Endothelial cell (in vitro differentiated cells): ENCODE results near the gene ANKS1A. TPM values are rescaled to one million over a fixed set of nuclear protein-coding genes. Genes with fewer than 3 reads are reported as not detected.

Experiments
- DNase-seq: peaks from one replicate; pipeline ENCODE4 v3.0.0; 2021; ENCODE audit warnings: low spot score
- H3K27ac Mint-ChIP-seq: one replicate; pipeline ENCODE4 v1.8.0; 2021; ENCODE audit warnings: mixed read lengths, inconsistent platforms; ENCODE audit not compliant: unreplicated experiment
- H3K27me3 Mint-ChIP-seq: one replicate; pipeline ENCODE4 v1.8.0; 2021; ENCODE audit warnings: mild to moderate bottlenecking, moderate library complexity, mixed read lengths, inconsistent platforms; ENCODE audit not compliant: unreplicated experiment
- H3K36me3 Mint-ChIP-seq: one replicate; pipeline ENCODE4 v1.8.0; 2021; ENCODE audit warnings: mild to moderate bottlenecking, low read depth, mixed read lengths, inconsistent platforms; ENCODE audit not compliant: unreplicated experiment
- H3K4me1 Mint-ChIP-seq: one replicate; pipeline ENCODE4 v1.8.0; 2021; ENCODE audit warnings: mild to moderate bottlenecking, mixed read lengths, inconsistent platforms; ENCODE audit not compliant: unreplicated experiment
- H3K4me3 Mint-ChIP-seq: one replicate; pipeline ENCODE4 v1.8.0; 2021; ENCODE audit warnings: mild to moderate bottlenecking, mixed read lengths, inconsistent platforms; ENCODE audit not compliant: unreplicated experiment
- H3K9me3 Mint-ChIP-seq: one replicate; pipeline ENCODE4 v1.8.0; 2021; ENCODE audit warnings: mixed read lengths, inconsistent platforms; ENCODE audit not compliant: unreplicated experiment
- total RNA-seq: library from RNA; stranded (reverse); fragmentation: NEBNext Ultra II Directional; extraction: Animal tissue kit (Norgen Biotek cat#: 25700); gene quantifications from one replicate; pipeline ENCODE4 v1.2.1, GENCODE V29; 2021; ENCODE audit not compliant: unreplicated experiment
- TF ChIP-seq, protein P1 (sequence below): fragments of 200-600 bp; sonication (generic); IDR thresholded peaks from one replicate; pipeline ENCODE4 v1.5.0; 2021; ENCODE audit warnings: antibody characterized with exemption; ENCODE audit not compliant: unreplicated experiment

ANKS1A gene
- total RNA-seq, 1 donor from 2014 or later, result 20.1 TPM

DNA sequence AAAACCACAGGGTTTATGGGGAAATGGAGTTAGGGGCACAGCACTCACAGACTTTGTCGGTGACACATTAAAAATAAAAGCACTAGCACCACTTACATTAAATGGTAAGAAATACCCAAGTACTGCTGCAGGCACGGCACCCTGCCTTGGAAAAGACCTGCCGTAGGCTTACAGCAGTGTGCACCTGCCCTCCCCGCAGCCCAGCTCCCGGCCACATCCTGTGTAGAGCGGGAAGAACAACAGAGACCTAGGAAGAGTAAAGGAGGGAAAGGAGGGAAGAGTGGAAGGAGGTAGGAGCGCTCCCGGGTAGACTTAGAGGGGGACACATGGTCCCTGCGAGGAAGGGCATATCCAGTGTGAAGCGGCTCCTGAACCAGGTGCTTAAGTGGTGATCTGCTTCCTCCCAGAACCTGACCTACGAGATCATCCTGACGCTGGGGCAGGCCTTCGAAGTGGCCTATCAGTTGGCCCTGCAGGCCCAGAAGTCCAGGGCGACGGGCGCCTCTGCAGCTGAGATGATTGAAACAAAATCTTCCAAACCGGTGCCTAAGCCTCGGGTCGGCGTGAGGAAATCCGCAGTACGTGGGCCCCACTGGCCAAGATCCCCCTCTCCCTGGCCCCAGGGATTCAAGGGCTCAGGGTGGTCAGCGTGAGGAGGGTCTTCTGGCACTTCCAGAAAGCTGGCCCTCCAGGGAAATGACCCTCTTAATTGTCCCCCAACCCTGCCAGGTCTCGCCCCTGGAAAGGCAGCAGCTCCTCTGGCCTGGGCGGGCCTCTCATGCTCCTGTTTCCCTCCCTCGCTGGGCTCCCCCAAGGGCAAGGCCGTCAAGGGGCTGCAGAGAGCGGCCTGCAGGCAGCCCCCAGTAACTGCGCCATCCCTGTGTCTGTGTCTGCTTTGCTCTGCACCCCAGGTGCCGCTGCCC is 196.6 kb downstream of the ANKS1A start:
- no peak overlapping the region for H3K4me3 Mint-ChIP-seq
- H3K4me1 Mint-ChIP-seq, result peaks cover 25% of the 10 kb centered on the region
- H3K27ac Mint-ChIP-seq, result peak overlapping the region; percentile 39
- H3K27me3 Mint-ChIP-seq, result peaks cover 8% of the 10 kb centered on the region
- H3K9me3 Mint-ChIP-seq, result no peaks in the 10 kb centered on the region
- no peak for DNase-seq
- TF ChIP-seq, protein P1, sequence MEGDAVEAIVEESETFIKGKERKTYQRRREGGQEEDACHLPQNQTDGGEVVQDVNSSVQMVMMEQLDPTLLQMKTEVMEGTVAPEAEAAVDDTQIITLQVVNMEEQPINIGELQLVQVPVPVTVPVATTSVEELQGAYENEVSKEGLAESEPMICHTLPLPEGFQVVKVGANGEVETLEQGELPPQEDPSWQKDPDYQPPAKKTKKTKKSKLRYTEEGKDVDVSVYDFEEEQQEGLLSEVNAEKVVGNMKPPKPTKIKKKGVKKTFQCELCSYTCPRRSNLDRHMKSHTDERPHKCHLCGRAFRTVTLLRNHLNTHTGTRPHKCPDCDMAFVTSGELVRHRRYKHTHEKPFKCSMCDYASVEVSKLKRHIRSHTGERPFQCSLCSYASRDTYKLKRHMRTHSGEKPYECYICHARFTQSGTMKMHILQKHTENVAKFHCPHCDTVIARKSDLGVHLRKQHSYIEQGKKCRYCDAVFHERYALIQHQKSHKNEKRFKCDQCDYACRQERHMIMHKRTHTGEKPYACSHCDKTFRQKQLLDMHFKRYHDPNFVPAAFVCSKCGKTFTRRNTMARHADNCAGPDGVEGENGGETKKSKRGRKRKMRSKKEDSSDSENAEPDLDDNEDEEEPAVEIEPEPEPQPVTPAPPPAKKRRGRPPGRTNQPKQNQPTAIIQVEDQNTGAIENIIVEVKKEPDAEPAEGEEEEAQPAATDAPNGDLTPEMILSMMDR, result no peak
- H3K36me3 Mint-ChIP-seq, result peaks cover 20% of the 10 kb centered on the region

DNA sequence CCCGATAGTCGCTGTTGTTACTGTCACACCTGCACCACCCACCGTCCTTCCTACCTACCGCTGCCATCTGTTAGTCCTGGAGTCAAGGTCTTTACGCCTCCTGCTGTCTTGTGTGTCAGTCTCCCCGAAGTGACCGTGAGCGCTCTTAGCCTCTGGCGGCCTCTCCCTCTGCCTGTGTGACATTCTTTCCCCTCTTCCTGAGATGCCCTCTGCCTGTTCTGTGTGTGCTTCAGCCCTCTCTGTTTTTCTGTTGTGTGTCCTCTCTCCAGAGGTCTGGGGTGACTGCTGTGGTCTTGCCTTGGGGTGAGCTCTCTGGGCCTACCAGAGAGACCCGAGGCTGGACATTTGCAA is 197.2 kb downstream of the ANKS1A start:
- peaks cover 8% of the 10 kb centered on the region for H3K27me3 Mint-ChIP-seq
- H3K4me1 Mint-ChIP-seq, result peaks cover 23% of the 10 kb centered on the region
- no peak for DNase-seq
- TF ChIP-seq, protein P1, result no peak
- no peaks in the 10 kb centered on the region for H3K9me3 Mint-ChIP-seq
- H3K27ac Mint-ChIP-seq, result no peak overlapping the region
- H3K36me3 Mint-ChIP-seq, result peaks cover 20% of the 10 kb centered on the region
- no peak overlapping the region for H3K4me3 Mint-ChIP-seq

DNA sequence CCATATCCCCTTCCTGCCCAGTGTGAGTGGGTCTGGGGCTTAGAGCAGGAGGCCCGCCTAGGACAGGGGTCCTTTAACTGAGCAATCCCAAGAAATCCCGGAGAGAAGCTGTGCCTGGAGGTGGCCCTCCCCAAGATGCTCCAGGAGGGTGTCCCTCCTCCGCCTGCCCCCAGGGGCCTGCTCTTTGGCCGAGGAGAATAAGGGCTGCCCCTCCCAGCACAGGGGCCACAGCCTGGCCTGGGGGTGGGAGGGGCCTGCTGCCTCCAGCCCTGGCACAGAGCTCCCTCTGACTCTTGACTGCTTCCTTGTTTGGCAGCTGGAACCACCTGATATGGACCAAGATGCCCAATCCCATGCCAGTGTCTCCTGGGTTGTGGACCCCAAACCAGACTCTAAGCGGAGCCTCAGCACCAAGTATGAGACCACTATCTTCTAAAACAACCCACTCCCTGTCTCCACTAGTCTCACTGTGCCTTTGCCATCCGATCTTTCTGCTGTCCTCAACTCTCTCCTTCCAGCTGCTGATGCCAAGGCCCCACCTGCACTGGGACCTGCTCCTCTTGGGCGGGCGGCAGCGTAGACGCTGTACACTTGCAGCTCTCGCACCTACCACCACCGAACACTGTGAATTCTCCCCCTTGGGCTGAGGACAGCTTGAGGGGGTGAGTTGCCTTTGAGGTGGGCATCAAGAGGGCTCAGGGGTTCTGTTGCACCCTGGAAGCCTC is 197.7 kb downstream of the ANKS1A start:
- no peak overlapping the region for H3K27ac Mint-ChIP-seq
- no peaks in the 10 kb centered on the region for H3K9me3 Mint-ChIP-seq
- H3K4me1 Mint-ChIP-seq, result peaks cover 19% of the 10 kb centered on the region
- peaks cover 5% of the 10 kb centered on the region for H3K27me3 Mint-ChIP-seq
- peaks cover 14% of the 10 kb centered on the region for H3K36me3 Mint-ChIP-seq
- DNase-seq, result no peak
- H3K4me3 Mint-ChIP-seq, result no peak overlapping the region
- TF ChIP-seq, protein P1, result no peak

DNA sequence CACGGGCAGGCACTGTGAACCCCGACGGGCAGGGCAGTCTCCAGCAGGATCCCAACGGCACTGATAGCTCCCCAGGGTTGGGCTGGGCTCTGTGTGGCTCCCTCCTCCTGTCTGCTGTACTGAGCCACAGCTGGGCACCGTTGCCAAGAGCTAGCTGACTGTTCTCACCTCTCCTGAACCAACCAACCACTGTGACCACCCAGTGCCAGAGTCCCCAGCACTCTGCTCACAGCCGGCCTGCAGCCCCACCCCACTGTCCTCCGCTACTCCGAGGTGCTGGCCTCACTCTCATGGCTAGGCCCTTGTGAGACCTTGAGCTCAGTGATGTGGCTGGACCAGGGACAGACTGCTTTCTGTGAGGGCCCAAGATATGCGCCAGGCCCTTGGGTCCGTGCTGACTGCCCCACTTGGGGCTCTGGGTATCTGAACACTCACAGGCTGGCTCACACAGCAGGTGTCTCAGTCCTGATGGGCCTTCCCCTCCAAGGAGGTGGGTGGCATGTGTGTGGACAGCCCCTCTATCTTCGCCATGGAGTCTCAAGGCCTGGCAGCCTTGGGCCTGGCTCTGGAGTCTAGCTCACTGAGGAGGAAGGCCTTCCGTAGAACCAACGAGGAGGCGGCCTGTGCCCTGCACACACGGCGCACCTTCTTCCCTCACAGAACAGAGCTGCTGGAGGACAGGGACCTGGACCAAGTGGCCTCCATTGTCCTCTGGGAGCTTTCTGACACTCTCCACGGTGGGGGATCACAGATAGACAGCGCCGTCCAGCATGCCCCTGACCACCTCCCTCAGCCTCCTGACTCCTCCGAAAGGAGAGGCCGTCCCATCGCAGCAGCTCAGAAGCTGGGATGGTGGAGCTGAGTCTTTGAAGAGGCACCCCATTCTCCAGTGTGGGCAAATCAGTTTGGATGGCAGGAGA is 198.6 kb downstream of the ANKS1A start:
- TF ChIP-seq, protein P1, result no peak
- DNase-seq, result no peak
- peaks cover 16% of the 10 kb centered on the region for H3K4me1 Mint-ChIP-seq

More for the DNA sequence above, 198.6 kb downstream of the ANKS1A start:
- H3K4me3 Mint-ChIP-seq, result no peak overlapping the region
- peak overlapping the region; percentile 8 for H3K27ac Mint-ChIP-seq
- H3K36me3 Mint-ChIP-seq, result peaks cover 13% of the 10 kb centered on the region
- H3K9me3 Mint-ChIP-seq, result no peaks in the 10 kb centered on the region
- peaks cover 5% of the 10 kb centered on the region for H3K27me3 Mint-ChIP-seq
